Stomach (tissue), 4 donors: ENCODE data around the gene FRMPD4.

Experiments used
- CTCF ChIP-seq, 7 experiments: fragments of 450-650 bp in 4 of 7; fragments of 200-600 bp in 3 of 7; sonication (generic) in 3 of 7; IDR thresholded peaks; one replicate each; pipeline ENCODE4 v1.5.1; 2016 to 2019; ENCODE audit warnings: antibody characterized with exemption in 7 of 7, control low read depth in 2 of 7, mild to moderate bottlenecking in 1 of 7
- POLR2AphosphoS5 ChIP-seq, 3 donors: sonication (generic); formaldehyde crosslinking; IDR thresholded peaks; one replicate each; pipeline ENCODE4 v1.6.1; 2016; ENCODE audit warnings: antibody characterized with exemption in 3 of 3

- TF ChIP-seq POLR2AphosphoS5 (IDR thresholded peaks at IDR 0.05), result no peak
- no peak for TF ChIP-seq CTCF (IDR thresholded peaks at IDR 0.05)
Observed at GRCh38 chrX:12174358-12174757, 36.1 kb downstream of the FRMPD4 start.
